Kidney epithelial cell (primary cell): ENCODE data around the gene ABCA13. TPM values are rescaled to one million over a fixed set of nuclear protein-coding genes. Genes with fewer than 3 reads are reported as not detected.

ENCODE experiments used
- DNase-seq: peaks from one replicate; pipeline ENCODE4 v3.0.0-alpha.2; 2010; ENCODE audit warnings: low read depth
- H3K27me3 ChIP-seq: 2 replicates; pipeline ENCODE4 v1.6.0; 2011; ENCODE audit warnings: low read length; ENCODE audit not compliant: control insufficient read depth, insufficient read depth
- H3K36me3 ChIP-seq: 2 replicates; pipeline ENCODE4 v1.5.1; 2011; ENCODE audit warnings: low read length; ENCODE audit not compliant: control insufficient read depth, insufficient read depth
- H3K4me3 ChIP-seq: 2 replicates; pipeline ENCODE4 v1.5.1; 2011; ENCODE audit warnings: low read depth, mild to moderate bottlenecking, control low read depth, low read length
- total RNA-seq: library from RNA; depleted of rRNA; stranded (reverse); fragments of >200 nt; gene quantifications from 2 replicates; pipeline ENCODE4 v1.2.3, GENCODE V29; 2015
- TF ChIP-seq, protein P1 (sequence below): IDR thresholded peaks from 2 replicates; pipeline ENCODE4 v1.5.1; 2011; ENCODE audit warnings: mild to moderate bottlenecking, moderate library complexity, low read length, control low read depth, inconsistent platforms; ENCODE audit not compliant: insufficient read depth, poor library complexity, severe bottlenecking

The ABCA13 gene
- total RNA-seq, 1 donor from 2014 or later: 0.71 TPM

DNA sequence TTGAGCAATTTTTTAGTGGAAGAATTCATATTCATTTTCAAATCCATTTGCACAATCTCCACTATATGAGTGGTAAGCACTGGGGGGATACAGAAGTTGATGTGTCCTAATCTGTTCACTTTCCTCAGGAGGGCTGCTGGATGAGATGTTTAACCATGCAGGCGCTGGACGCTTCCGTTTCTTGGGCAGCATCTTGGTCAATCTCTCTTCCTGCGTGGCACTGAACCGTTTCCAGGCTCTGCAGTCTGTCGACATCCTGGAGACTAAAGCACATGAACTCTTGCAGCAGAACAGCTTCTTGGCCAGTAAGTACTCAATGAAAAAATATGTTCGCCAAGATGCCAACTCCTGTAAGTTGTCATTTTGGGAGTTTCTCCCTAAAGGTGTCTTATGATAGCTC is 179.3 kb downstream of the ABCA13 start:
- H3K4me3 ChIP-seq: no peak overlapping the region
- no peaks in the 10 kb centered on the region for H3K36me3 ChIP-seq
- TF ChIP-seq, protein P1, sequence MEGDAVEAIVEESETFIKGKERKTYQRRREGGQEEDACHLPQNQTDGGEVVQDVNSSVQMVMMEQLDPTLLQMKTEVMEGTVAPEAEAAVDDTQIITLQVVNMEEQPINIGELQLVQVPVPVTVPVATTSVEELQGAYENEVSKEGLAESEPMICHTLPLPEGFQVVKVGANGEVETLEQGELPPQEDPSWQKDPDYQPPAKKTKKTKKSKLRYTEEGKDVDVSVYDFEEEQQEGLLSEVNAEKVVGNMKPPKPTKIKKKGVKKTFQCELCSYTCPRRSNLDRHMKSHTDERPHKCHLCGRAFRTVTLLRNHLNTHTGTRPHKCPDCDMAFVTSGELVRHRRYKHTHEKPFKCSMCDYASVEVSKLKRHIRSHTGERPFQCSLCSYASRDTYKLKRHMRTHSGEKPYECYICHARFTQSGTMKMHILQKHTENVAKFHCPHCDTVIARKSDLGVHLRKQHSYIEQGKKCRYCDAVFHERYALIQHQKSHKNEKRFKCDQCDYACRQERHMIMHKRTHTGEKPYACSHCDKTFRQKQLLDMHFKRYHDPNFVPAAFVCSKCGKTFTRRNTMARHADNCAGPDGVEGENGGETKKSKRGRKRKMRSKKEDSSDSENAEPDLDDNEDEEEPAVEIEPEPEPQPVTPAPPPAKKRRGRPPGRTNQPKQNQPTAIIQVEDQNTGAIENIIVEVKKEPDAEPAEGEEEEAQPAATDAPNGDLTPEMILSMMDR: no peak
- DNase-seq: no peak
- H3K27me3 ChIP-seq: no peaks in the 10 kb centered on the region

DNA sequence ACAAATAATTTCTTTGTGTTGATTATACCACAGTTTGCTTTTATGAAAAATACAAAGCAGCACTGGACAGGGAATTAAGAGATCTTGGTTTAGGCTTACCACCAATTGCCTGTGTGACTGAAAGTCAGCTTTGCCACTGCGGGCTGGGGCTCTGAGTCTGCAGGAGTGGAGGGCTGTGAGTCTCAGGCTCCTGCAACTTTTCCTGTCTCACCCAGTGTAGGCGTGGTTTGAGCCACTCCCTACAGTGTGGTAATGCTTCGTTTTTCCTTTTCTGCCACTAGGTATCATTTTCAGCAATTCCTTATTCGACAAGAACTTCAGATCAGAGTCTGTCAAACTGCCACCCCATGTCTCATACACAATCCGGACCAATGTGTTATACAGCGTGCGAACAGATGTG is 180.6 kb downstream of the ABCA13 start:
- DNase-seq: no peak
- H3K4me3 ChIP-seq: no peak overlapping the region
- no peaks in the 10 kb centered on the region for H3K36me3 ChIP-seq
- TF ChIP-seq, protein P1: no peak
- H3K27me3 ChIP-seq: no peaks in the 10 kb centered on the region

DNA sequence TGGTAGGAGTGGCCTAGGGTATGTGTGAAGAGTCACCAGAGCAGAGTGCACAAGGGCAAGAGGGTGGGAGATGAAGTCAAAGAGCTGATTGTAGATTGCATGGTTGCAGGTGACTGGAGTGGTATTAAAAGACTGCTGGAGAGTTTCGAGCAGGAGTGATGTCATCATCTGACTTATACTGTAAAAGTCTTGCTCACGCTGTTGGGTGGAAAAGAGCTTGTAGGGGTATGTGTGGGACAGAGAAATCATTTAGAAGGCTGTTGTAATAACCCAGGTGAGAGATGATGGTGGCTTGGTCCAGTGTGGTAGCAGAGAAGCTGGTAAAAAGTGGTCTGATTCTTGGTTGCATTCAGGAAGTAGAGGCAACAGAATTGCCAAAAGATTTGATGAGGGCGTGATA is 184.1 kb downstream of the ABCA13 start:
- Histone ChIP-seq H3K4me3 (no peak overlapping the region), H3K27me3 (no peaks in the 10 kb centered on the region), H3K36me3 (no peaks in the 10 kb centered on the region)
- TF ChIP-seq, protein P1: no peak
- no peak for DNase-seq

DNA sequence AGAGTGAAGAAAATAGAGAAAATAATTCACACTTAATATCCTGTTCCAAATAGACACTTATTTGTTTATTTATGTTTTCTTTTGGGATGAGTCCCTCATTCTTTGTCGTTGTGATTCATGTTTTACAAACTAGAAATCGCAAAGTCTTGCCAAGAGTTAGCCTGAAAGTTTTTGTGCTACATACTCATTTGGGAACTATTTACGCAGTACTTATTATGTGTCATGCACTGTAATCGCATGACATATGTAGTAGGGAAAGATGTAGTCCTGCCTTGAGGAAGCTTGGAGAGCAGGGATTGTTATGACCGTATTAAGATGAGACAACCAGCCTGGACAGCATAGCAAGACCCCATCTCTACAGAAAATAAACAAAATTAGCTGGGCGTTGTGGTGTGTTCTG is 189.3 kb downstream of the ABCA13 start:
- no peaks in the 10 kb centered on the region for H3K27me3 ChIP-seq
- H3K4me3 ChIP-seq: no peak overlapping the region
- H3K36me3 ChIP-seq: no peaks in the 10 kb centered on the region
- DNase-seq: no peak
- TF ChIP-seq, protein P1: no peak

DNA sequence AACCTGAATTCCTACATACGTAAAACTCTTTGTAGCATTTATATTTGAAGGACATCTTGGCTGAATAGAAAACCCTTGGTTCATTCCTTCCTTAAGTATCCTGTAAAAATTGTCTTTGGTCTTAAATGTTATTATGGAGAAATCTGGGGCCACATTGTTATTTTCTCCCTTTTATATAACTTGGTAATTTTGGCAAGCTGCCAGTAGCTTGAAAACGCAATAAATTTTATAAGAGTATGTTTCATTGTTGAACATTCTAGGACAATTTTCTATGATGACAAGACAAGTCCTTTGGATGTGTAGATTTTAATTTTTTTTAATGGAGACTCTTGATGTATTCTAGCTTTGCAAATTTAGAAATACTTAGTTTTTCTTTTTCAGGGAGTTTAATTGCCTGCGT is 191.9 kb downstream of the ABCA13 start:
- no peak for DNase-seq

DNA sequence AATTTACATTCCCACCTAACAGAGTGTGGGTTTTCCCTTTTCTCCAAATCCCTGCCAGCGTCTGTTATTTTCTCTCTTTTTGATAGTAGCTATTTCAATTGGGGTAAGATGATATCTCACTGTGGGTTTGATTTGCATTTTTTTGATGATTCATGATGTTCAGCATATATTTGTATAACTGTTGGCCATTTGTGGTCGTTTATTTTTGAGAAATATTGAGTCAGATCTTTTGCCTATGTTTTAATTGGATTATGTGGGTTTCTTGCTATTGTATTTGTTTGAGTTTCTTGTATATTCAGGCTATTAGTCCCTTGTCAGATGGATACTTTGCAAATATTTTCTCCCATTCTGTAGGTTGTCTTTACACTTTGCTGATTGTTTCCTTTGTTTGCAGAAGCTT is 193.8 kb downstream of the ABCA13 start:
- Histone ChIP-seq H3K4me3 (no peak overlapping the region), H3K27me3 (no peaks in the 10 kb centered on the region), H3K36me3 (no peaks in the 10 kb centered on the region)
- DNase-seq: no peak
- TF ChIP-seq, protein P1: no peak

More for the DNA sequence above, 191.9 kb downstream of the ABCA13 start:
- TF ChIP-seq, protein P1: no peak
- H3K4me3 ChIP-seq: no peak overlapping the region
- H3K27me3 ChIP-seq: no peaks in the 10 kb centered on the region
- H3K36me3 ChIP-seq: no peaks in the 10 kb centered on the region
